ENCODE measurements around the gene SETDB2.

SETDB2 gene

GRCh38 chr13:49424011-49424560 lies 20.0 kb upstream of the SETDB2 start:
- in situ Hi-C loops (cut with MboI; ENCODE audit: low pct_unique_long_range_greater_than_20kb, low sequenced_read_pairs), result no loop called here

GRCh38 chr13:49428041-49428763 lies 15.9 kb upstream of the SETDB2 start:
- in situ Hi-C loops (cut with MboI; ENCODE audit: low pct_unique_long_range_greater_than_20kb, low sequenced_read_pairs), result no loop called here
- peak; percentile 73 for DNase-seq

More at GRCh38 chr13:49424011-49424560, 20.0 kb upstream of the SETDB2 start:
- peak; percentile 54 for DNase-seq

GRCh38 chr13:49429121-49429520 lies 15.0 kb upstream of the SETDB2 start:
- no peak for DNase-seq
- in situ Hi-C loops (cut with MboI; ENCODE audit: low pct_unique_long_range_greater_than_20kb, low sequenced_read_pairs), result no loop called here

- in situ Hi-C loops (cut with MboI; ENCODE audit: low pct_unique_long_range_greater_than_20kb, low sequenced_read_pairs), result no loop called here
These were observed 8.1 kb upstream of the SETDB2 start for GRCh38 chr13:49435992-49436391.

GRCh38 chr13:49436890-49437289 lies 7.2 kb upstream of the SETDB2 start:
- peak; percentile 34 for DNase-seq
- in situ Hi-C loops (cut with MboI; ENCODE audit: low pct_unique_long_range_greater_than_20kb, low sequenced_read_pairs), result no loop called here

More at GRCh38 chr13:49435992-49436391, 8.1 kb upstream of the SETDB2 start:
- DNase-seq, result no peak

- DNase-seq, result no peak
- in situ Hi-C loops (cut with MboI; ENCODE audit: low pct_unique_long_range_greater_than_20kb, low sequenced_read_pairs), result no loop called here
These were observed 6.4 kb upstream of the SETDB2 start for GRCh38 chr13:49437705-49438104.

GRCh38 chr13:49439609-49440008 lies 4.5 kb upstream of the SETDB2 start:
- DNase-seq, result no peak
- in situ Hi-C loops (cut with MboI; ENCODE audit: low pct_unique_long_range_greater_than_20kb, low sequenced_read_pairs), result no loop called here

GRCh38 chr13:49441312-49441711 lies 2.8 kb upstream of the SETDB2 start:
- in situ Hi-C loops (cut with MboI; ENCODE audit: low pct_unique_long_range_greater_than_20kb, low sequenced_read_pairs), result no loop called here
- DNase-seq, result no peak

- in situ Hi-C loops (cut with MboI; ENCODE audit: low pct_unique_long_range_greater_than_20kb, low sequenced_read_pairs), result no loop called here
- no peak for DNase-seq
These were observed 2.2 kb upstream of the SETDB2 start for GRCh38 chr13:49441846-49442245.

GRCh38 chr13:49443357-49443703 lies 744 bp upstream of the SETDB2 start:
- in situ Hi-C loops (cut with MboI; ENCODE audit: low pct_unique_long_range_greater_than_20kb, low sequenced_read_pairs), result no loop called here

GRCh38 chr13:49444524-49445395 lies 686 bp downstream of the SETDB2 start:
- in situ Hi-C loops (cut with MboI; ENCODE audit: low pct_unique_long_range_greater_than_20kb, low sequenced_read_pairs), result no loop called here
- peak; percentile 87 for DNase-seq

More at GRCh38 chr13:49443357-49443703, 744 bp upstream of the SETDB2 start:
- DNase-seq, result no peak

- in situ Hi-C loops (cut with MboI; ENCODE audit: low pct_unique_long_range_greater_than_20kb, low sequenced_read_pairs), result no loop called here
- DNase-seq, result peak; percentile 28
These were observed 2.4 kb downstream of the SETDB2 start for GRCh38 chr13:49446473-49446872.

GRCh38 chr13:49448753-49449152 lies 4.7 kb downstream of the SETDB2 start:
- in situ Hi-C loops (cut with MboI; ENCODE audit: low pct_unique_long_range_greater_than_20kb, low sequenced_read_pairs), result no loop called here
- no peak for DNase-seq

- in situ Hi-C loops (cut with MboI; ENCODE audit: low pct_unique_long_range_greater_than_20kb, low sequenced_read_pairs), result no loop called here
These were observed 6.2 kb downstream of the SETDB2 start for GRCh38 chr13:49450105-49450819.

GRCh38 chr13:49452725-49453457 lies 8.8 kb downstream of the SETDB2 start:
- DNase-seq, result no peak
- in situ Hi-C loops (cut with MboI; ENCODE audit: low pct_unique_long_range_greater_than_20kb, low sequenced_read_pairs), result no loop called here

More at GRCh38 chr13:49450105-49450819, 6.2 kb downstream of the SETDB2 start:
- peak; percentile 84 for DNase-seq

- in situ Hi-C loops (cut with MboI; ENCODE audit: low pct_unique_long_range_greater_than_20kb, low sequenced_read_pairs), result no loop called here
- no peak for DNase-seq
These were observed 9.4 kb downstream of the SETDB2 start for GRCh38 chr13:49453465-49453864.

- DNase-seq, result no peak
These were observed 10.4 kb downstream of the SETDB2 start for GRCh38 chr13:49454388-49455006.

GRCh38 chr13:49455007-49455398 lies 10.9 kb downstream of the SETDB2 start:
- DNase-seq, result no peak

More at GRCh38 chr13:49454388-49455006, 10.4 kb downstream of the SETDB2 start:
- in situ Hi-C loops (cut with MboI; ENCODE audit: low pct_unique_long_range_greater_than_20kb, low sequenced_read_pairs), result no loop called here

More at GRCh38 chr13:49455007-49455398, 10.9 kb downstream of the SETDB2 start:
- in situ Hi-C loops (cut with MboI; ENCODE audit: low pct_unique_long_range_greater_than_20kb, low sequenced_read_pairs), result no loop called here

Data from KBM-7 (cell line).